Stimulated activated naive CD8-positive, alpha-beta T cell treated with anti-CD3 and anti-CD28 coated beads, Interleukin-15, amount 100 ng/mL, for 72 hours (primary cell): ENCODE data around the gene MED7.

Experiments
- ATAC-seq: fragments of 150-1000 bp; cut with Tn5 transposase; 2 replicates; pipeline ENCODE4 v1.10.0; 2021; ENCODE audit warnings: mild to moderate bottlenecking, moderate library complexity
- DNase-seq, 2 donors: peaks; one replicate each; pipeline ENCODE4 v3.0.0; 2021 to 2022
- H3K27ac Mint-ChIP-seq, 2 donors: one replicate each; pipeline ENCODE4 v1.8.0; 2022; ENCODE audit warnings: mild to moderate bottlenecking in 2 of 2, mixed read lengths in 2 of 2, moderate library complexity in 2 of 2
- H3K27me3 Mint-ChIP-seq: one replicate; pipeline ENCODE4 v1.8.0; 2022; ENCODE audit warnings: mixed read lengths
- H3K4me1 Mint-ChIP-seq: one replicate; pipeline ENCODE4 v1.8.0; 2022; ENCODE audit warnings: mild to moderate bottlenecking, mixed read lengths
- H3K4me3 Mint-ChIP-seq, 2 donors: one replicate each; pipeline ENCODE4 v1.8.0; 2022; ENCODE audit warnings: mild to moderate bottlenecking in 2 of 2, mixed read lengths in 2 of 2, moderate library complexity in 1 of 2
- H3K9me3 Mint-ChIP-seq, 2 donors: one replicate each; pipeline ENCODE4 v1.8.0; 2022; ENCODE audit warnings: mixed read lengths in 2 of 2

Gene MED7

GRCh38 chr5:157143127-157143971 lies 684 bp upstream of the MED7 start:
- Mint-ChIP-seq H3K9me3 (no peaks in the 10 kb centered on the region), H3K4me1 (peaks cover 44% of the 10 kb centered on the region), H3K27ac (peak overlapping the region; percentile 96 to 98), H3K27me3 (no peaks in the 10 kb centered on the region), H3K4me3 (peak overlapping the region; percentile 90 to 97)
- peak; percentile 55 for ATAC-seq
- peak; percentile 38 to 70 for DNase-seq

GRCh38 chr5:157137691-157138090 lies 5.0 kb downstream of the MED7 start:
- no peaks in the 10 kb centered on the region for H3K9me3 Mint-ChIP-seq
- no peak for ATAC-seq
- H3K27me3 Mint-ChIP-seq, result no peaks in the 10 kb centered on the region
- no peak overlapping the region for H3K4me3 Mint-ChIP-seq
- peaks cover 59% of the 10 kb centered on the region for H3K4me1 Mint-ChIP-seq
- DNase-seq, result no peak
- no peak overlapping the region for H3K27ac Mint-ChIP-seq

GRCh38 chr5:157132281-157132612 lies 10.4 kb downstream of the MED7 start:
- no peak overlapping the region for H3K4me3 Mint-ChIP-seq
- H3K27me3 Mint-ChIP-seq, result no peaks in the 10 kb centered on the region
- DNase-seq, result no peak
- no peak for ATAC-seq
- H3K9me3 Mint-ChIP-seq, result no peaks in the 10 kb centered on the region
- H3K4me1 Mint-ChIP-seq, result peaks cover 46% of the 10 kb centered on the region
- H3K27ac Mint-ChIP-seq, result no peak overlapping the region

- H3K4me3 Mint-ChIP-seq, result no peak overlapping the region
- H3K4me1 Mint-ChIP-seq, result peaks cover 37% of the 10 kb centered on the region
- ATAC-seq, result no peak
- H3K27me3 Mint-ChIP-seq, result no peaks in the 10 kb centered on the region
- peak overlapping the region in 1 of 2 donors; percentile 6 for H3K27ac Mint-ChIP-seq
- peaks cover 0 to 3% of the 10 kb centered on the region in 2 donors for H3K9me3 Mint-ChIP-seq
- DNase-seq, result no peak
Measured at GRCh38 chr5:157130925-157131324, 11.7 kb downstream of the MED7 start.

GRCh38 chr5:157121709-157122108 lies 21.0 kb downstream of the MED7 start:
- Mint-ChIP-seq H3K9me3 (peaks cover 24 to 26% of the 10 kb centered on the region in 2 donors), H3K4me1 (peaks cover 15% of the 10 kb centered on the region), H3K27me3 (no peaks in the 10 kb centered on the region), H3K27ac (no peak overlapping the region), H3K4me3 (no peak overlapping the region)
- ATAC-seq (no peak), DNase-seq (no peak)

- no peaks in the 10 kb centered on the region for H3K27me3 Mint-ChIP-seq
- H3K4me1 Mint-ChIP-seq, result peaks cover 24% of the 10 kb centered on the region
- H3K4me3 Mint-ChIP-seq, result no peak overlapping the region
- H3K27ac Mint-ChIP-seq, result no peak overlapping the region
- DNase-seq (no peak), ATAC-seq (no peak)
- H3K9me3 Mint-ChIP-seq, result peaks cover 22 to 24% of the 10 kb centered on the region in 2 donors
Measured at GRCh38 chr5:157120102-157120501, 22.6 kb downstream of the MED7 start.

- ATAC-seq (peak; percentile 82), DNase-seq (peak in 1 of 2 donors; percentile 37)
- peaks cover 7 to 8% of the 10 kb centered on the region in 2 donors for H3K9me3 Mint-ChIP-seq
- peak overlapping the region; percentile 4 to 27 for H3K4me3 Mint-ChIP-seq
- H3K27me3 Mint-ChIP-seq, result no peaks in the 10 kb centered on the region
- peaks cover 50% of the 10 kb centered on the region for H3K4me1 Mint-ChIP-seq
- H3K27ac Mint-ChIP-seq, result peak overlapping the region; percentile 22 to 91
Measured at GRCh38 chr5:157116483-157116954, 26.1 kb downstream of the MED7 start.

- no peak for DNase-seq
- peak overlapping the region in 1 of 2 donors; percentile 80 for H3K27ac Mint-ChIP-seq
- ATAC-seq, result no peak
- peak overlapping the region in 1 of 2 donors; percentile 53 for H3K4me3 Mint-ChIP-seq
- H3K9me3 Mint-ChIP-seq, result no peaks in the 10 kb centered on the region
- no peaks in the 10 kb centered on the region for H3K27me3 Mint-ChIP-seq
- H3K4me1 Mint-ChIP-seq, result peaks cover 59% of the 10 kb centered on the region
Measured at GRCh38 chr5:157115502-157115901, 27.2 kb downstream of the MED7 start.

GRCh38 chr5:157115012-157115411 lies 27.7 kb downstream of the MED7 start:
- H3K27ac Mint-ChIP-seq, result peak overlapping the region in 1 of 2 donors; percentile 80
- no peaks in the 10 kb centered on the region for H3K27me3 Mint-ChIP-seq
- DNase-seq (no peak), ATAC-seq (peak; percentile 65)
- H3K4me3 Mint-ChIP-seq, result peak overlapping the region in 1 of 2 donors; percentile 53
- H3K4me1 Mint-ChIP-seq, result peaks cover 63% of the 10 kb centered on the region
- no peaks in the 10 kb centered on the region for H3K9me3 Mint-ChIP-seq

GRCh38 chr5:157113002-157113401 lies 29.7 kb downstream of the MED7 start:
- Mint-ChIP-seq H3K27ac (peak overlapping the region in 1 of 2 donors; percentile 1), H3K27me3 (no peaks in the 10 kb centered on the region), H3K4me1 (peaks cover 81% of the 10 kb centered on the region), H3K9me3 (no peaks in the 10 kb centered on the region), H3K4me3 (peak overlapping the region in 1 of 2 donors; percentile 49)
- DNase-seq (peak in 1 of 2 donors; percentile 27), ATAC-seq (no peak)

GRCh38 chr5:157109744-157110143 lies 32.9 kb downstream of the MED7 start:
- no peaks in the 10 kb centered on the region for H3K27me3 Mint-ChIP-seq
- H3K27ac Mint-ChIP-seq, result peak overlapping the region; percentile 93 to 96
- ATAC-seq (peak; percentile 45), DNase-seq (peak; percentile 18 to 38)
- no peaks in the 10 kb centered on the region for H3K9me3 Mint-ChIP-seq
- peak overlapping the region; percentile 84 to 94 for H3K4me3 Mint-ChIP-seq
- peaks cover 76% of the 10 kb centered on the region for H3K4me1 Mint-ChIP-seq

- Mint-ChIP-seq H3K27me3 (no peaks in the 10 kb centered on the region), H3K27ac (peak within 1 kb of the TSS; percentile 93 to 96), H3K4me1 (peaks cover 76% of the 10 kb centered on the region), H3K4me3 (peak within 1 kb of the TSS; percentile 84 to 94), H3K9me3 (no peaks in the 10 kb centered on the region)
- ATAC-seq (peak; percentile 97), DNase-seq (peak; percentile 44 to 77)
Measured at GRCh38 chr5:157108976-157109375, 33.7 kb downstream of the MED7 start, which contains the start of gene HAVCR2. HAVCR2 (minus strand) TSS chr5:157109044; CDS start chr5:157108983, 61 bp downstream.

GRCh38 chr5:157107508-157107907 lies 35.2 kb downstream of the MED7 start:
- H3K9me3 Mint-ChIP-seq, result no peaks in the 10 kb centered on the region
- no peak for DNase-seq
- H3K4me1 Mint-ChIP-seq, result peaks cover 72% of the 10 kb centered on the region
- H3K4me3 Mint-ChIP-seq, result peak overlapping the region; percentile 84 to 94
- no peak for ATAC-seq
- H3K27me3 Mint-ChIP-seq, result no peaks in the 10 kb centered on the region
- H3K27ac Mint-ChIP-seq, result peak overlapping the region in 1 of 2 donors; percentile 83

- H3K4me1 Mint-ChIP-seq, result peaks cover 71% of the 10 kb centered on the region
- DNase-seq (peak in 1 of 2 donors; percentile 63), ATAC-seq (peak; percentile 45)
- H3K4me3 Mint-ChIP-seq, result peak overlapping the region; percentile 84 to 94
- H3K27ac Mint-ChIP-seq, result peak overlapping the region; percentile 71 to 89
- no peaks in the 10 kb centered on the region for H3K9me3 Mint-ChIP-seq
- H3K27me3 Mint-ChIP-seq, result no peaks in the 10 kb centered on the region
Measured at GRCh38 chr5:157106630-157107461, 35.8 kb downstream of the MED7 start.

GRCh38 chr5:157100140-157100679 lies 42.5 kb downstream of the MED7 start:
- DNase-seq (peak; percentile 18 to 60), ATAC-seq (peak; percentile 93)
- Mint-ChIP-seq H3K4me3 (peak overlapping the region; percentile 1 to 6), H3K27me3 (no peaks in the 10 kb centered on the region), H3K27ac (peak overlapping the region; percentile 84 to 93), H3K9me3 (no peaks in the 10 kb centered on the region), H3K4me1 (peaks cover 43% of the 10 kb centered on the region)
